Cardiac fibroblast (primary cell): ENCODE data around the gene CEACAM5.

Source experiments
- DNase-seq, 2 donors: peaks; one replicate each; pipeline versions ENCODE4 v3.0.0 to v3.0.0-alpha.2; 2010; ENCODE audit warnings: low read depth in 2 of 2
- H3K4me3 ChIP-seq, 2 donors: replicated peaks in 1 of 2; 1 replicate in 1 of 2; 2 replicates in 1 of 2; pipeline ENCODE4 v1.5.1; 2011; ENCODE audit warnings: low read depth in 2 of 2, low read length in 2 of 2, mild to moderate bottlenecking in 2 of 2, moderate library complexity in 1 of 2
- CTCF ChIP-seq: IDR thresholded peaks from one replicate; pipeline ENCODE4 v1.5.1; 2011; ENCODE audit warnings: low read depth, mild to moderate bottlenecking, low read length, inconsistent platforms

CEACAM5 gene

GRCh38 chr19:41688098-41688497, 20.3 kb upstream of the CEACAM5 start, which contains the start of gene CEACAM7:
Gene CEACAM7, minus strand, starts transcription at chr19:41688270. Its CDS starts 105 bp downstream, at chr19:41688165.
- H3K4me3 ChIP-seq: no peak within 1 kb of the TSS

DNA sequence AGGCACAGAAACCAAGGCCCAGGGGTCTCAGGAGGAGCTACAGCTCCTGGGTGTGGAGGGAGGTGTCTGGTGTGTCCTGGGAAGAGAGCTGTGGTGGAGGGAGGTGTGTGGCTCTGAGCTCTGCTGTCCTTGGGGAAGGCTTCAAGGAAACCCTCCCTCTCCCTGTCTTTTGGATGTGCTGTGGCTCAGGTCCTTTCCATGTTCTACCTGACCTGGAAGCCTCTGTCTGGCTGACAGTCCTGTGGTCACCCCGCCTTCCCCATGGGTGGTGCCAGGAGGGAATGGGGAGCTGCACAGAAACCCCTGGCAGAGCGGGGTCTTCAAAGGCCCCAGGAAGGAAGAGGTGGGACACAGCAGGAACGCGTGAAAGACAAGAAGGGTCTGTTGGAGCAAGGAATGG, 19.7 kb upstream of the CEACAM5 start:
- no peak for DNase-seq
- no peak for TF ChIP-seq CTCF
- no peak overlapping the region for H3K4me3 ChIP-seq

More at GRCh38 chr19:41688098-41688497, 20.3 kb upstream of the CEACAM5 start, which contains the start of gene CEACAM7:
- no peak for TF ChIP-seq CTCF
- no peak for DNase-seq

DNA sequence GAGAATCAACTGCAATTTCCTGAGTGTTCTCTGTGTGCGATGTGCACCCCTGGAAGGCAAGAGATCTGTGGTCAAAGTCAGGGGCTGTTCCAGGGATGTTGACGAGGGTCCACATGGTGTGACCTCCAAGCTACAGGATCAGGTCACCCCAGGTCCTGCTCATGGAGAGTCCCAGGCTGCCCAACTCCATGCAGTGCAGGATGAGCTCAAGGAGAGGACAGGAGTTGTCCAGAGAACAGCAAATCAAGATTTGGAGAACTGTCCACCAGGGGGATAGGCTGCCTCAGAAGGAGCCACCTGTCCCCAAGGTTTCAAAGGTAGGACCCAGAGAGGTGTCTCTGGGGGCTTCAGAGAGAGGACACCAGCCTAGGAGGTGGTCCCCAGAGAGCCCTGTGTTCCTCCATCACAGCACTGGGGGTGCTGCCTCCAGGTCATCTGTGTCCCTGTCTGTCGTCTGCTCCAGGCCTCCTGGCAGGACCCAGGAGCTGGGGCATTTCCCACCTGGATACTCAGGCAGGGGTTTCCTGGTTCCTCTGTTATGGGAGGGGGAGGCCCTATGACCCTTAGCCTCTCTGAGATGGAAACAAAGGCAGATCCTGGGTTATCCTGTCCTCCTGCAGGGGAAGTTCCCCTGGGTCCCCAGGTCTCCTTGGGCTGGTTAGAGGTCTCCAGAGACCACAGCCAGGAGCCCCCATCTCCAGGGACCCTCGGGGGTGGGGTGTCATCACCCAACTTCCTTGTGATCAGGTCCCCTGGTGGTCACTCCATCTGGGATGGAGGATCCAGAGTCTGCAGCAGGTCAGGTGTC, 18.2 kb upstream of the CEACAM5 start:
- no peak for DNase-seq
- TF ChIP-seq CTCF: no peak
- H3K4me3 ChIP-seq: no peak overlapping the region

- no peak for TF ChIP-seq CTCF
- no peak overlapping the region for H3K4me3 ChIP-seq
- DNase-seq: no peak
These were observed 17.7 kb upstream of the CEACAM5 start for GRCh38 chr19:41690801-41691065.

GRCh38 chr19:41691268-41691970, 17.0 kb upstream of the CEACAM5 start:
- peak; percentile 11 to 18 for DNase-seq
- peak; percentile 68 for TF ChIP-seq CTCF
- H3K4me3 ChIP-seq: no peak overlapping the region

- H3K4me3 ChIP-seq: no peak overlapping the region
- DNase-seq: no peak
- TF ChIP-seq CTCF: no peak
These were observed 14.2 kb upstream of the CEACAM5 start for GRCh38 chr19:41694196-41694595.
